Activated CD8-positive, alpha-beta memory T cell treated with anti-CD3 and anti-CD28 coated beads, Interleukin-2, amount 50 U/mL, for 24 hours (primary cell): ENCODE measurements around the gene CRISPLD2.
A peak's percentile ranks its signal among the peaks of the same experiment; 100 is the strongest.

Source experiments
- DNase-seq: peaks from one replicate; pipeline ENCODE4 v3.0.0-alpha.2; 2020; ENCODE audit errors: extremely low read depth

The CRISPLD2 gene

DNA sequence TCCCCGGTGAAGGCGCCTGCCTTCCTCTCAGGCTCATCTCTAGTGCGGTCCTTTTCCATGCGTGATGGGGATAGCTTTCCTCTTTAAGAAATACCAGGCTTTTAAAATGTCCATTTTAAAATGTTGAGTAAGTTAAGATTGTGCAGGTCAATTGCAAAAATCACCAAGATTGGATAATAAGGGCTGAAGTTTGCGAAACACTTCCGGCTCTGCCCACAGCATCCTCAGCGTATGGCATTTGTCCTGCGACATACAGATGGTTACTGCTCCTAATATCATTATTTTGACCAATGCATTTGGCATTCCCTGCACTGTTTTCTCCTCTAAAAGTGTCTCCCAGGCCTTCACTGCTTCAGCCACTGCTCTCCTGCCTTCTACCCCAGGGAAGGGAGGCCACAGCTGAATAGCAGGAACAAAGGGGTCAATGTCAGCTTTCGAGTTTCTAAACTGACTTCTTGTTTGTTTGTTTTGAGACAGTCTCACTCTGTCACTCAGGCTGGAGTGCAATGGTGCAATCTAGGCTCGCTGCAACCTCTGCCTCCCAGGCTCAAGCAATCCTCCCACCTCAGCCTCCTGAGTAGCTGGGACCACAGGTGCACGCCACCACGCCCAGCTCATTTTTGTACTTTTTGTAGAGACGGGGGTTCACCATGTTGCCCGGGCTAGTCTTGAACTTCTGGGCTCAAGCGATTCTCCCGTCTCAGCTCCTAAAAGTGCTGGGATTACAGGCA is 91.9 kb downstream of the CRISPLD2 start:
- no peak for DNase-seq

- DNase-seq: no peak
Observed at GRCh38 chr16:84913315-84913714, 93.5 kb downstream of the CRISPLD2 start.

DNA sequence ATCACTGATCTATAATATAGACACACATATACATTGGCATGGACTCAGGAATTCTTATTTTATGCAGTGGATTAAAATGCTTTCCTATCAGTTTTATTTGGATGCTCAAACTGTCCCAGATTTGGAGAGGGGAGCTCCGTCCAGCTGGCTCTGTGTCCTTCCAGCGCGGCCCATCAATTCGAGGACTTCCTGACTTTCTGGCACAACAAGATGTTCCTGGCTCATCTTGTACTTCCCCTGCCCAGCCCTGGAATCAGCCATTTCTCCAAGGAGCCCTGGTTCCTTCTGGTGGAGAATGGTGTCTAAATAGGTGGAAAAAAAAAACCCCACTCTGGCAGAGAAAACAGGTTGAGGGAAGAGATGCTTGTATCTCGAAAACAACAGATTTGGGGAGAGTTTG is 94.5 kb downstream of the CRISPLD2 start:
- no peak for DNase-seq

DNA sequence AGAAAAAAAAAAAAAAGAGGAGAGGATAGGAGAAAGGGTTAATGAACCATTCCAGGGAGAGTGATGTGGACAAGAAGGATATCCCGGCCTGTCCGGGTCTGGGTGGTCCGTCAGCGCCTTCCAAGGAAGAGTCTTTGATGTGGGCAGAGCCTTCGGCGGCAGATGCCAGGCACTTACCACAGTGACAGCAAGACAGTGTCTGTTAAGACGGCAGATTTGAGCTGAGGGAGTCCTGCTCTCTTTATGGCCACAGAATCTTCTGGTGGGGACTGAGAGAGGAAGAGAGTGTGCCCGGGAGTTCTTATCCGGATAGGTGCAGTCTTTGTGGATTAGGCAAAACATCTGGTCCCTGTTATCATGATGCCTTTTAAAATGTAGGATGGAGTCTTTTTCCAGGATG is 96.4 kb downstream of the CRISPLD2 start:
- DNase-seq: no peak

DNA sequence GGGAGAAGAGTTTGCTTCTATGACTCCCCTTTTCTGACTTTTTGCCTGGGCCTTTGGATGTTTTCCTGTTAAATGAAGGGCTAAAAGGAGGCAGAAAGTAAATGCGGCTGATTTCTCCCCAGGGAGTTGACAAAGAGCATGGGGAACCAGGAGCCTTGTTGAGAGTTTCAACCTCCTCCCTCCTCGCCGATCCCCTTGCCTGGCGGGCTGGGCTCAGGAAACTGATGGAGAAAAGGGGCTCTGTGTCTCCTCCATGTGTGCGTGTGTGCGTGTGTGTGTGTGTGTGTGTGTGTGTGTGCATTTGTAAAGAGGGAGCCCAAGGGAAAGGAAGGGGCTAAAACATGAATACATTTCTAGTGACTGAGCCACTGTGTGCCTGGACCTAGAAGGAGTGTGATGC is 97.1 kb downstream of the CRISPLD2 start:
- no peak for DNase-seq

DNA sequence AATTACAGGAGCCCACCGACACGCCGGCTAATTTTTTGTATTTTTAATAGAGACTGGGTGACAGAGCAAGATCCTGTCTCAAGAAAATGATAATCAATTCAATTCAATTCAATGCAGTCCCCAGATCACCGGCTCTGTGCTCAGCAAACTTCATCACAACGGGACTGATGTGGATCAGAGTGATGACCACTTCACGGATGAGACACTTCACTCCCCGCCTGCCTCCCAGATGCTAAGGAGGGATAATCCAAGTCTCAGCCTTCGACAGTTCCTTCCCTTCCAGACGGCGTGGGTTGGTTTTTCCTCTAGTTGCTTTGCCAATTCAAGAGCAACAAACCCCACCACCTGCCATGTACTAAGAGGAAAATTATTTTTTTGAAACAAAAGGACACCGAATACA is 97.7 kb downstream of the CRISPLD2 start:
- DNase-seq: no peak

DNA sequence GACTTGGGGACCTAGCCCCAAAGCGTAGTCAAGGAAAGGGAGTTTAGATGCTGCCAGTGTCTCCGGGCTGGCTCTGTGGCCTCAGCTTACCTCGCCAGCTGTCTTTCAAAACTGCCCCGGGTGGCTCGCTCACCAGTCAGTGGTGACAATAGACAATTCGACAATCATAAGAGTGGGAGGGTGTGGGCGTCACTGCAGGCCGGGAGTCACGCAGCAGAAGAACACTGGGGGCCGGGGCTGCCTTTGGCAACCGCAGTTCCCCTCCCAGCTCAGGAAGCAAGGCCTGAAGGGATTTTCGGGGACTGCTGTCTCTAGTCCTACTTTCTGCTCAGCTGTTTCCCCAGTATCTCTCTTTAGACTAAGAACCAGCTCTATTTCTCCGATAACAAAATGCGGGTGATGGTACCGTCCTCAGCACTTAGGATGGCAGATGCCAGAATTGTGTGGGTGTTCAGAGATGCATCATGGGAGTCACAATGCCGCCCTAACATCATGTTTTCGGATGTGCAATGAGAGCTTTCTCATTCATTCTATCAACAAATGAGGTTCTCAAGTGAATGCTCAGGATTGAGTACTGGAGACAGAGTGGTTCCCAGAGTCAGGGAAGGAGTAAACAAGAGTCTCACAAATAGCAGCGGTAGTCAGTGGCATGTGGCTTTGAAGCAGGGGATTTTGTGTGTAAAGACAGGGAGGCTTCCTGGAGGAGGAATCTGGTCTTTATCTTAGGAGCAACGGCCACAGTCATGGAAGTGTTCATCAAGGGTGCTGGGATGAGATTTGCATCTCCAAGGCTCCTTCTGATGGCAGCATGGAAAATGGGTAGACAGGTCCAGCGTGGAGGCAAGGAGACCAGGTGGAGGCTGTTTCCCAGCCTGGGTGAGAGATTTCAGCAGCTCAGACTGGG is 98.5 kb downstream of the CRISPLD2 start:
- no peak for DNase-seq

GRCh38 chr16:84919269-84919668 is 99.5 kb downstream of the CRISPLD2 start:
- no peak for DNase-seq

DNA sequence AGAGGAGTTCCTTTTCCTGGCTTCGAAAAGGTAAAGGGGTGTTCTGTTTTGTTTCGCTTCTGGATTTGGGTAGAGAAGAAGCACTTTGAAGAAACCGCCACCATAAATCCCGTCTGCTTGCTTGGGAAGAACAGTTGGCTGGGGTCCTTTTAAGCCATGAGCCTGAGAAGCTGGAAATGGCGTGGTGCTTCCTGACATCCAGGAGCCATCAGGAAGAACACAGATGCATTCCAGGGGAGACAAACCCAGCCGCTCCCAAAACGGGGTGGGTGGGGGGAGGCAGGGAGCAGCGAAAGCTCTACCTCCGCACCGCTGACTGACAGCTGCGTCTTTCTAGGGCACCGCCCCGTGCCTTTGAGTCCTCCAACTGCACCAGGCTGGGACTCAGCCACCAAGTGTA is 99.9 kb downstream of the CRISPLD2 start:
- no peak for DNase-seq

DNA sequence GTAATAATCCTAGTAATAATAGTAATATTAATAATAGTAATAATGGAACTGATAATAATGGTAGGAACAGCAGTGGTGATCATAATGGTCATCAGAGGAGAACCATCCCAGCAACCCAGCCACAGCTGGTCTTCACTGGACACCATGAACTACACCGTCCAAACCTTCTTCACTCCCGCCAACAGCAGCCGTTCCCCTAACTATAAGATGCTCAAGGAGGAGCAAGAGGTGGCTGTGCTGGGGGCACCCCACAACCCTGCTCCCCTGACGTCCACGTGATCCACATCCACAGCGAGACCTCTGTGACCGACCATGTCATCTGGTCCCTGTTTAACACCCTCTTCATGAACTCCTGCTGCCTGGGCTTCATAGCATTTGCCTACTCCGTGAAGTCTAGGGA is 100.5 kb downstream of the CRISPLD2 start:
- no peak for DNase-seq

DNA sequence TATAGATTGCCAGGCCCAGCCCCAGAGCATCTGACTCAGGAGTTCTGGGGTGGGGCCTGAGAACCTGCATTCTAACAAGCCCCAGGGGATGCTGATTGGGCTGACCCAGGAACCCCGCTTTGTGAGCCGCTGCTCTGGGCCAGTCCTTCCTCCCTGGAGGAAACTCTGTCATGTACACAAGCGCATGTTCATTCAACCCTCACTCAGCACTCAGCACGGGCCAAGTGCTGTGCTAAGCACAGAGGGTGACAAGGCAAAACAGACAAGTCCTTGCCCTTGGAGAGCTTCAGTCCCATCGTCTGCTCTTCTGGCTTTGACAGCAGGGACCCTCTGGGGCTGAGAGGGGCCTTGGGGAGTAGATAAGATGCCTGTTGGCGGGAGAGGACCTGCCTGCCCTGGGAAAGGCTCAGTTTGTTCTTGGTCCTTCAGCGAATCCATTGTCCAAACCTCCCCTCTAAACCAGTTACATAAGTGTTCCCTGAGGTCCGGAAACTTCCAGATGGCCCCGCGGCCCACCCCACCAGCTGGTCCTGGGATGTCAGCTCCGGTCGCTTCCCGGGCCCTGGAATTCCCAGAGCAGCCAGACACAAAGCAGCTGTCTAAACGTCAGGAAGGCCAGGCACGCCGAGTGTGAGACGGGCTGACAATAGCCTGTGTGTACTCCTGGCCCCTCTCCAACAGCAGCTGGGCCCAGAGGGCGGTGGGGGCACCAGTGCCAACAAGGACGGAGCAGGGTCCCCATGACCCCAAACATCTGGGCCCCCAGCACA is 102.8 kb downstream of the CRISPLD2 start:
- no peak for DNase-seq

DNA sequence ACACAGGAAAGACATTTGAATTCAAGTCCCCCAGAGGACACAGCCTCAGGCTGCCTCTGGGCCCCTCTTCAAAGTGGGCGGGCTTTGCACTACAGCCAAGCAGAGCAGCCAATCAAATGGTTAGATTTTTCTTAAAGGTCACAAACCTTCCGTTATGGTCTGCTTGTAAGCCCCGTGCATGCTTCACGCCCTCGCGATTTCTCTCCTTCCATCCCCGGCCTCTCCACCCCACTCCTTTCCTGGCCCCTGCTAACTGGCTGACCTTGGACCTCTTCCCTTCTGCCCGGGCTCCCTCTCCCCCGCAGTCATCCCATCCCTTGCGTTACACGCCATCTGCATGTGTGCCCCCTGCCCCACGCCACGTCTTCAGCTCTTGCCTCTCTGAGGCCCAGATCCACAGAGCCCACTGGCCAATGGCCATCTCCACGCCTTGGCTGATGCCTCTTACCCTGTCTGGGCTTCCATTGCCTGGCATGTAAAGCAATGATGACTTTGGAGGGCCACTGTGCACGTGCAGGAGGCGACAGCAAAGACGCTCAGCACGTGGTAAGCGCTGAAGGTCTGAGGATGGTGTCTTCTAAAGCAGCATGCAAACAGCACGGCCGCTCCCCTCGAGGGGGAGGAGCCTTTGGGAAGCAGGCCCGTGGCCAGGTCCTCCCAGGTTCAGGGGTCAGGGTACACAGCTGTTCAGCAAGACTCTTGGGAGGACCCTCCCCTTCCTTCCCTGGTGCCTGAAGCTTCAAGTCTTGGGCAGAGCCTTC is 104.7 kb downstream of the CRISPLD2 start:
- DNase-seq: no peak

GRCh38 chr16:84925092-84925772 is 105.4 kb downstream of the CRISPLD2 start:
- DNase-seq: peak; percentile 37

GRCh38 chr16:84925773-84926372 is 106.1 kb downstream of the CRISPLD2 start:
- no peak for DNase-seq

GRCh38 chr16:84926462-84926861 is 106.7 kb downstream of the CRISPLD2 start:
- no peak for DNase-seq

DNA sequence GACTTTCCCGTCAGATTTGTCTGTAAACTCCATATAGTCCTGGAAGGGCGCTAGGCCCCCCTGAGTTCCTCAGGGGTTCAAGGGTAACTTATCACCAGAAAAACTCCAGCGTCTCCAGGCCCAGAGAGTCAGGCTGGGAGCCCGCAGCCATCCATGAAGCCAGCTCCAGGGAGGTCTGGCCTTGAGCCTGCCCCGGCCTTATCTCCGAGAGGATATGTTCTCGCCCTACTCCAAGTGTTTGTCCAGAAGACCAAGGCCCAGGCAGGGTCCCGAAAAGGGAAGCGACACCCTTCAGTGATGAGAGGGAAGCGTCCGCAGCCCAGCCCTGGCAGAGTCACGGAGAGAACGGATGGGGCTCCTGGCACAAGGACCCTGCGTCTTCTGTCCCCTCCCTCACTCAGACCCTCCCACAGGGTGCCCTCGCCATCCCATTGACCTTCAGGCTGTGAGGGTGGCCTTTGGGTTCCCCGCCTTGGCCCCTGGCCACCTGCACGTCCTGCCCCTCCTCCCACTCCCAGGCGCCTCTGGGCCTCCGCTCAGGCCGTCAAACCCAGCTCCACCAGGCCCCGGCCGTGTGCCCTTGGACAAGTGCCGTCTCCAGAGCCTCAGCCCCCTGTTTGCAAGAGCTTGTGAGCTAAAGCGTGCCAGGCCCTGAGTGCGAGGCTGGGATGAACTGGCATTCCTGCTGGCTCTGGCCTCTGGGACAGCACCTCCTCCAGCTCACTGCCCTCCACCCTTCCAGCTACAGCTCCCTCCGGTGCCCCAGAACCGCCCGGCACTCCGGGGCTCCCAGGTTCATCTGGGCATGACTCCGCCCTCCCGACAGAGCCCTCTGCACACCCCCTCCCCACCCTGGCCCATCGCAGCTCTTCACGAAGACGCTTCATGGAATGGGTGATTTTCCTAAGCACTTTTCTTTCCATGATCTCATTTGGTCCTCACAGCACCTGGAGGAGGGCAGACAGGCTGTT is 108.1 kb downstream of the CRISPLD2 start:
- DNase-seq: no peak

- no peak for DNase-seq
Observed at GRCh38 chr16:84928679-84929420, 109.1 kb downstream of the CRISPLD2 start.

DNA sequence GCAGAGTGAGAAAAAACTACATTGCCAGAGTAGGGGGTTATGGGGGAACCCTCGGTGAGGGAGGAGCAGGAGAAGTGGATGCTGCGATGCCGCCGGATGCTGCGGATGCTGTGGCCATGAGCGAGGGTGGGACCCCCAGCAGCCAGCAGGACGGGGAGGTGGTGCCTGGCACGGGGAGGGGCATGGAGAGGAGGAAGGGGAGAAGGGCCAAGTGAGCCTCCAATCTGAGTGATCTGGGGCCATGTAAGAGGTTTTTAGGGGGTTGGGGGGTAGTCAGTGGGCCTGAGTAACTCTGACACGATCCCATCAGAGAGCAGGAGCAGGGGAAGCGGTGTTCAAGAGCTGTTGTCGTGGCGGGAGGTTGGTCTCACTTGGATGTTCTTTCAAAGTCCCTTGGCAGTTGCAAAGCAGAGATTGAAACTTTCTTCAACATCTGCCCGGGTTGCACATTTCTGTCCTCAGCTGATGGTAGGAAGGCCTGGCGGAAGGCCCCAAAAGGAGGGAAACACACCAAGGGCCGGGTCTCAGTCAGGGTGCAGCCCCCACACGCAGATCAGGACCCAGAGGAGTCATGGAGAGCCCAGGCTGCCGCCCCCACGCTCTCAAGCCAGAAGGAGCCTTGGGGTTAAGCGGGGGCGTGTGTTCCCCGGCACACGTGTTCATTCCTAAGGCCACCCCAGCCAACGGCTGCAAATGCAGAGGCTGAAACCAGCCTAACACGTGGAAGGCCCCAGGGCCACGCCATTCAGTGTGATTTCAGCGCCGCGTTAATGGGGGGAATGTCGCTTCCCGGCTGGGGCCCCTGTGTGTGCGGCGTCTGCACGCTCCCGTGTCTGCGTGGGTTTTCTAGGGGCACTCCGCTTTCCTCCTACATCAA is 109.9 kb downstream of the CRISPLD2 start:
- DNase-seq: no peak
